Right atrium auricular region (tissue), 2 donors: ENCODE data around the gene HERPUD1. TPM values are rescaled to one million over a fixed set of nuclear protein-coding genes. Genes with fewer than 3 reads are reported as not detected.
A peak's percentile ranks its signal among the peaks of the same experiment; 100 is the strongest.

Experiments used
- DNase-seq: peaks from one replicate; pipeline ENCODE4 v3.0.0-alpha.2; 2019; ENCODE audit warnings: low spot score
- H3K27ac ChIP-seq, 2 donors: fragments of 200-600 bp; sonication (generic); 1 replicate in 1 of 2; 2 replicates in 1 of 2; pipeline ENCODE4 v1.5.1; 2016 to 2019
- H3K27me3 ChIP-seq, 2 donors: fragments of 200-600 bp; sonication (generic); one replicate each; pipeline versions ENCODE4 v1.5.1 to v1.6.0; 2017 to 2019
- H3K36me3 ChIP-seq: fragments of 200-600 bp; sonication (generic); one replicate; pipeline ENCODE4 v1.5.1; 2016
- H3K4me1 ChIP-seq, 2 donors: fragments of 200-600 bp; sonication (generic); one replicate each; pipeline versions ENCODE4 v1.5.1 to v1.6.0; 2017 to 2019
- H3K4me3 ChIP-seq, 2 donors: fragments of 200-600 bp; sonication (generic); 1 replicate in 1 of 2; 2 replicates in 1 of 2; pipeline ENCODE4 v1.5.1; 2017 to 2019; ENCODE audit warnings: mild to moderate bottlenecking in 1 of 2, moderate library complexity in 1 of 2
- H3K9me3 ChIP-seq, 2 donors: fragments of 200-600 bp; sonication (generic); one replicate each; pipeline ENCODE4 v1.5.1; 2019
- total RNA-seq, 2 donors: library from RNA; depleted of rRNA; stranded (reverse); fragments of >200 nt; gene quantifications; one replicate each; pipeline ENCODE4 v1.1.0, GENCODE V29; 2016
- TF ChIP-seq, protein P1 (sequence below), 2 donors: fragments of 200-600 bp; sonication (generic); IDR thresholded peaks; one replicate each; pipeline ENCODE4 v1.5.1; 2019; ENCODE audit warnings: antibody characterized with exemption in 2 of 2

Gene HERPUD1
- total RNA-seq, 2 donors from 2014 or later, result 76.4 to 140 TPM

- Histone ChIP-seq H3K36me3 (no peaks in the 10 kb centered on the region), H3K27me3 (no peaks in the 10 kb centered on the region), H3K9me3 (no peaks in the 10 kb centered on the region), H3K4me3 (no peak overlapping the region), H3K4me1 (peaks cover 0 to 10% of the 10 kb centered on the region in 2 donors), H3K27ac (no peak overlapping the region)
- no peak for DNase-seq
- TF ChIP-seq, protein P1, sequence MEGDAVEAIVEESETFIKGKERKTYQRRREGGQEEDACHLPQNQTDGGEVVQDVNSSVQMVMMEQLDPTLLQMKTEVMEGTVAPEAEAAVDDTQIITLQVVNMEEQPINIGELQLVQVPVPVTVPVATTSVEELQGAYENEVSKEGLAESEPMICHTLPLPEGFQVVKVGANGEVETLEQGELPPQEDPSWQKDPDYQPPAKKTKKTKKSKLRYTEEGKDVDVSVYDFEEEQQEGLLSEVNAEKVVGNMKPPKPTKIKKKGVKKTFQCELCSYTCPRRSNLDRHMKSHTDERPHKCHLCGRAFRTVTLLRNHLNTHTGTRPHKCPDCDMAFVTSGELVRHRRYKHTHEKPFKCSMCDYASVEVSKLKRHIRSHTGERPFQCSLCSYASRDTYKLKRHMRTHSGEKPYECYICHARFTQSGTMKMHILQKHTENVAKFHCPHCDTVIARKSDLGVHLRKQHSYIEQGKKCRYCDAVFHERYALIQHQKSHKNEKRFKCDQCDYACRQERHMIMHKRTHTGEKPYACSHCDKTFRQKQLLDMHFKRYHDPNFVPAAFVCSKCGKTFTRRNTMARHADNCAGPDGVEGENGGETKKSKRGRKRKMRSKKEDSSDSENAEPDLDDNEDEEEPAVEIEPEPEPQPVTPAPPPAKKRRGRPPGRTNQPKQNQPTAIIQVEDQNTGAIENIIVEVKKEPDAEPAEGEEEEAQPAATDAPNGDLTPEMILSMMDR (IDR thresholded peaks at IDR 0.05), result no peak
Observed at GRCh38 chr16:56921571-56921970, 10.4 kb upstream of the HERPUD1 start.

DNA sequence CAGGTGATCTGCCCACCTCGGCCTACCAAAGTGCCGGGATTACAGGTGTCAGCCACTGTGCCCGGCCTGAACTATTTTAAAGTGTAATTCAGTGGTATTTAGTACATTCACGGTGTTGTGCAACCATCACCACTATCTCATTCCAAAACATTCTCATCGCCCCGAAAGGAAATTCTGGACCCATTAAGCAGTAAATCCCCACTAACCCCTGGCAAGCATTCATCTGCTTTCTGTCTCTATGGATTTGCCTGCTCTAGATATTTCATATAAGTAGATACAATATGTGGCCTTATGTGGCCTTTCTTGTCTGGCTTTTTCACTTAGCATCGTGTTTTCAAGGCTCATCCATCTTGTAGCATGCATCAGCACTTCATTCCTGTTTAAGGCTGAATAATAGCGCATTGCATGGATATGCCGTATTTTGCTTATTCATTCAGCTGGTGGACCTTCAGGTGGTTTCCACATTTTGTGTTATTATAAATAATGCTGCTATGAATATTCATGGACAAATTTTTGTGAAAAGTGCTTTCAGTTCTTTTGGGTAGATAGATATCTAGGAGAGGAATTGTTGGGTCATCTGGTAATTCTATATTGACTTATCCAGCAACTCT lies 8.4 kb upstream of the HERPUD1 start:
- no peak for DNase-seq
- H3K27ac ChIP-seq, result no peak overlapping the region
- no peak overlapping the region for H3K4me3 ChIP-seq
- H3K4me1 ChIP-seq, result no peaks in the 10 kb centered on the region
- H3K27me3 ChIP-seq, result no peaks in the 10 kb centered on the region
- TF ChIP-seq, protein P1 (IDR thresholded peaks at IDR 0.05), result no peak
- no peaks in the 10 kb centered on the region for H3K36me3 ChIP-seq
- no peaks in the 10 kb centered on the region for H3K9me3 ChIP-seq

- TF ChIP-seq, protein P1 (IDR thresholded peaks at IDR 0.05), result no peak
- Histone ChIP-seq H3K4me3 (no peak overlapping the region), H3K27ac (no peak overlapping the region), H3K4me1 (peaks cover 0 to 12% of the 10 kb centered on the region in 2 donors), H3K9me3 (no peaks in the 10 kb centered on the region), H3K27me3 (no peaks in the 10 kb centered on the region), H3K36me3 (no peaks in the 10 kb centered on the region)
- no peak for DNase-seq
Observed at GRCh38 chr16:56927471-56927870, 4.5 kb upstream of the HERPUD1 start.

DNA sequence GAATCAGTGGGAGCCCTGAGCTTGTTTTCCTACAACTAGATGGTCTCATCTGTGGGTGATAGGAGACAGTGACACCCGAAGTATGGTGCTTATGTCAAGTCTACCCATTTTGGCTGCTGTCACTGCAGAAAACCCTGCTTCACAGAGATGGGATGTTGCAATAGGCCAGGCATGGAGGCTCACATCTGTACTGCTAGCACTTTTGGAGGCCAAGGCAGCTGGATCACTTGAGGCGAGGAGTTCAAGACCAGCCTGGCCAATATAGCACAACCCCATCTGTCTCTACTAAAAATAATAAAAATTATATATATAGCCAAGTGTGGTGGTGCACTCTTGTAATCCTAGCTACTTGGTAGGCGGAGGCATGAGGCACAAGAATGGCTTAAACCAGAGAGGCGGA lies 2.3 kb upstream of the HERPUD1 start:
- Histone ChIP-seq H3K9me3 (no peaks in the 10 kb centered on the region), H3K4me3 (no peak overlapping the region), H3K4me1 (peaks cover 0 to 24% of the 10 kb centered on the region in 2 donors), H3K27me3 (no peaks in the 10 kb centered on the region), H3K36me3 (no peaks in the 10 kb centered on the region), H3K27ac (no peak overlapping the region)
- DNase-seq, result no peak
- TF ChIP-seq, protein P1 (IDR thresholded peaks at IDR 0.05), result no peak

GRCh38 chr16:56930486-56931270 lies 1.3 kb upstream of the HERPUD1 start:
- Histone ChIP-seq H3K4me3 (peak overlapping the region in 1 of 2 donors; percentile 99), H3K27me3 (no peaks in the 10 kb centered on the region)

More at GRCh38 chr16:56930486-56931270, 1.3 kb upstream of the HERPUD1 start:
- TF ChIP-seq, protein P1 (IDR thresholded peaks at IDR 0.05), result no peak
- peak overlapping the region; percentile 42 to 96 for H3K27ac ChIP-seq
- peaks cover 9% of the 10 kb centered on the region for H3K36me3 ChIP-seq
- no peak for DNase-seq
- H3K9me3 ChIP-seq, result no peaks in the 10 kb centered on the region
- peaks cover 0 to 35% of the 10 kb centered on the region in 2 donors for H3K4me1 ChIP-seq
